A673 (cell line): ENCODE results near the gene FCN3.

Experiments
- EZH2 ChIP-seq: fragments of 200-600 bp; sonication (generic); IDR thresholded peaks from 2 replicates; pipeline ENCODE4 v1.6.1; 2017; ENCODE audit warnings: borderline replicate concordance, low read depth, mild to moderate bottlenecking, mixed read lengths, antibody characterized with exemption, low read length; ENCODE audit not compliant: poor library complexity, severe bottlenecking
- TF ChIP-seq, protein P1 (sequence below): fragments of 300-800, 200-600 bp; sonication (generic); conservative IDR thresholded peaks from 2 replicates; pipeline ENCODE4 v1.5.1; 2017; ENCODE audit warnings: low read depth, mild to moderate bottlenecking, antibody characterized with exemption, low read length, moderate library complexity, mixed read lengths

DNA sequence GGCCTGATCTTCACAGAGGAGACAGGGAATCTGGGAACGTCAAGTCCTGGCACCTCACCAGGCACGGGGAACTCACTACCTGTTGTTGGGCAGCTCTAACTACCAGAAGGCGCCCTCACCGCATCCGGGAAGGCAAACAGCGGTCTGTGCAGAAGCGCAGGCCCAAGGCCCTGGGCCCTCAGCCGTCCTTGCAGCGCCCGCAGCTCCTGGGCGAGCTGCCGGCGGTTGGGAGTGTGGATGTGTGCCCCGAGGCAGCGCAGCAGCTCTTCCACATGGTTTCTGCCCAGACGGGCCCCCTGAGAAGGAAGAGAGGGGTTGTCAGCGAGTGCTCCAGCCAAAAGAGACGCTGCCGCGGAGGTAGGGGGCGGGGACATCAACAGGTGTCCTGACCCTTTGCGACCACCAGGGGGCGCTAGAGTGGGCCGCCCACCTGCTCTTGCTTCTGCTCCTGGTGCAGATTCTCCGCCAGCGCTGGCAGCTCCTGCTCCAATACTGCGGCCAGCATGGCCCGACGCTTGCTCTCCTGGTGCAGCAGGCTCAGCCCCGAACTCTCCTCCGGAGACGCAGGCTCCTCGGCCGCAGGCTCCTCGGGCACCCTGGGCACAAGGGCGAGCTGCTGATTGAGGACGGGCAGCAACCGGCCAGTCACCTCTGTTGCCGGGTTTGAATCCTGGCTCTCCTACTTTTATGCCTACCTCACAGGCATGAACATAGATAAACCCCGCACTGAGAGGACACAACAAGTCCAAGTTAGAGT is 17.2 kb downstream of the FCN3 start:
- TF ChIP-seq, protein P1, sequence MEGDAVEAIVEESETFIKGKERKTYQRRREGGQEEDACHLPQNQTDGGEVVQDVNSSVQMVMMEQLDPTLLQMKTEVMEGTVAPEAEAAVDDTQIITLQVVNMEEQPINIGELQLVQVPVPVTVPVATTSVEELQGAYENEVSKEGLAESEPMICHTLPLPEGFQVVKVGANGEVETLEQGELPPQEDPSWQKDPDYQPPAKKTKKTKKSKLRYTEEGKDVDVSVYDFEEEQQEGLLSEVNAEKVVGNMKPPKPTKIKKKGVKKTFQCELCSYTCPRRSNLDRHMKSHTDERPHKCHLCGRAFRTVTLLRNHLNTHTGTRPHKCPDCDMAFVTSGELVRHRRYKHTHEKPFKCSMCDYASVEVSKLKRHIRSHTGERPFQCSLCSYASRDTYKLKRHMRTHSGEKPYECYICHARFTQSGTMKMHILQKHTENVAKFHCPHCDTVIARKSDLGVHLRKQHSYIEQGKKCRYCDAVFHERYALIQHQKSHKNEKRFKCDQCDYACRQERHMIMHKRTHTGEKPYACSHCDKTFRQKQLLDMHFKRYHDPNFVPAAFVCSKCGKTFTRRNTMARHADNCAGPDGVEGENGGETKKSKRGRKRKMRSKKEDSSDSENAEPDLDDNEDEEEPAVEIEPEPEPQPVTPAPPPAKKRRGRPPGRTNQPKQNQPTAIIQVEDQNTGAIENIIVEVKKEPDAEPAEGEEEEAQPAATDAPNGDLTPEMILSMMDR = peak; percentile 96
- TF ChIP-seq EZH2 = no peak
